ENCODE data around the gene CNPY3. TPM values are rescaled to one million over a fixed set of nuclear protein-coding genes. Genes with fewer than 3 reads are reported as not detected.

The CNPY3 gene
- total and polyA plus RNA-seq, 10 of the 15 experiments (the other 5 are each of a cell fraction or from before 2014, with no cell fraction given), result 7.2 to 102 (median 73.6) TPM

DNA sequence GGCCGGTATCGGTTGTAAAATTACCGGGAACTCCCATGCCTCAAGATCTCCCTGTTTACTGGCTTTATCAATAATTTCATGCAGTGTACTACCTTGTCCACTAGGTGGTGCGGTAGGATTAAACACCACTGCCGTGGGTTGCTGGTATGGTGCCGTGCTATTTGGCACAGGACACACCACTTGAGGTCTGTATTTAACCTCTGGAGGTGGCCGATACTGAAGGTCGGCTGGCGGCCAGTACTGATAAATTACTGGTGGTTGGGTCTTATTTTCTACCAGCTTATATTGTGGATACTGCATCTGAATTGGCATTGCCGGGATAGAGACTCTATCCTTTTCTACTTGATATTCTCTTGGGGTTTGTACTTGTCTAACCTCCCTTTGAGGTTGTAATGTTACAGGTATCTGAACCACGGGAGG, 27.7 kb upstream of the CNPY3 start:
- DNase-seq (ENCODE audit: low read depth, low spot score), result peak; percentile 54
- 5% methylated on average over 11 of the region's 11 CpGs for whole genome bisulfite sequencing (ENCODE audit: insufficient coverage, insufficient replicate concordance, low lambda C conversion rate, missing lambda C conversion rate)
- Histone ChIP-seq H3K4me1 (ENCODE audit: control insufficient read depth, insufficient read depth, low read length) (no peaks in the 10 kb centered on the region), H3K4me2 (ENCODE audit: control insufficient read depth, insufficient read depth) (peak overlapping the region; percentile 27; the same call in 1 of the 2 replicates), H3K27ac (ENCODE audit: control insufficient read depth, insufficient read depth) (no peak overlapping the region), H3K9ac (ENCODE audit: control insufficient read depth, insufficient read depth, low read length) (no peak overlapping the region), H3K9me3 (replicated peaks; ENCODE audit: control insufficient read depth, insufficient read depth, low read length) (no peaks in the 10 kb centered on the region), H4K20me1 (ENCODE audit: control insufficient read depth, insufficient read depth) (no peaks in the 10 kb centered on the region), H3K27me3 (replicated peaks in 1 of 2; ENCODE audit: control insufficient read depth in 2 of 2, insufficient read depth in 2 of 2, low read length in 1 of 2) (no peaks in the 10 kb centered on the region), H3K4me3 (no peak overlapping the region), H3K79me2 (ENCODE audit: control insufficient read depth, insufficient read depth, low read length) (no peaks in the 10 kb centered on the region), H2AFZ (ENCODE audit: control insufficient read depth, low read depth, low read length) (peak overlapping the region; percentile 69), H3K36me3 (ENCODE audit: control insufficient read depth in 2 of 2, insufficient read depth in 2 of 2, low read length in 1 of 2) (no peaks in the 10 kb centered on the region)
- peak; percentile 99 for ATAC-seq
- intact Hi-C loops (cut with micrococcal nuclease; ENCODE audit: unreplicated experiment) (loop anchor here (1.0 to 5.0 kb wide), 4 partner anchors 29 to 242 kb away; partner anchors contain the start of genes KLC4 and MRPL2), in situ Hi-C loops (cut with MboI) (no loop called here)
- ChIA-PET POLR2A (interaction anchor here (0.5 kb wide), 1 partner anchor 153 kb away, joined by 3 read pairs; no protein-coding TSS in a partner anchor), CTCF (interaction anchor here (0.6 to 3.3 kb wide), 26 partner anchors 9 to 666 kb away, joined by 3 to 28 read pairs (median 4); partner anchors contain the start of genes CNPY3, GNMT, KLHDC3 and MEA1), SMC1A (ENCODE audit: uncharacterized antibody, unreplicated experiment) (interaction anchor here (0.7 to 3.1 kb wide), 11 partner anchors 39 to 329 kb away, joined by 3 to 19 read pairs (median 3); partner anchors contain the start of genes KLC4, MRPL2 and RRP36), RAD21 (ENCODE audit: unreplicated experiment) (interaction anchor here (0.9 to 2.7 kb wide), 5 partner anchors 83 to 336 kb away, joined by 3 to 6 read pairs (median 3); partner anchors contain the start of gene PPP2R5D)
- BruUV-seq (replicated peaks), result no TSS peak
- FAIRE-seq, result peak; percentile 94
- TF ChIP-seq, protein P1, sequence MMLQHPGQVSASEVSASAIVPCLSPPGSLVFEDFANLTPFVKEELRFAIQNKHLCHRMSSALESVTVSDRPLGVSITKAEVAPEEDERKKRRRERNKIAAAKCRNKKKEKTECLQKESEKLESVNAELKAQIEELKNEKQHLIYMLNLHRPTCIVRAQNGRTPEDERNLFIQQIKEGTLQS (IDR thresholded peaks at IDR 0.05; ENCODE audit: borderline replicate concordance, extremely low read depth, low read depth, low read length), result no peak
- TF ChIP-seq, protein P2, sequence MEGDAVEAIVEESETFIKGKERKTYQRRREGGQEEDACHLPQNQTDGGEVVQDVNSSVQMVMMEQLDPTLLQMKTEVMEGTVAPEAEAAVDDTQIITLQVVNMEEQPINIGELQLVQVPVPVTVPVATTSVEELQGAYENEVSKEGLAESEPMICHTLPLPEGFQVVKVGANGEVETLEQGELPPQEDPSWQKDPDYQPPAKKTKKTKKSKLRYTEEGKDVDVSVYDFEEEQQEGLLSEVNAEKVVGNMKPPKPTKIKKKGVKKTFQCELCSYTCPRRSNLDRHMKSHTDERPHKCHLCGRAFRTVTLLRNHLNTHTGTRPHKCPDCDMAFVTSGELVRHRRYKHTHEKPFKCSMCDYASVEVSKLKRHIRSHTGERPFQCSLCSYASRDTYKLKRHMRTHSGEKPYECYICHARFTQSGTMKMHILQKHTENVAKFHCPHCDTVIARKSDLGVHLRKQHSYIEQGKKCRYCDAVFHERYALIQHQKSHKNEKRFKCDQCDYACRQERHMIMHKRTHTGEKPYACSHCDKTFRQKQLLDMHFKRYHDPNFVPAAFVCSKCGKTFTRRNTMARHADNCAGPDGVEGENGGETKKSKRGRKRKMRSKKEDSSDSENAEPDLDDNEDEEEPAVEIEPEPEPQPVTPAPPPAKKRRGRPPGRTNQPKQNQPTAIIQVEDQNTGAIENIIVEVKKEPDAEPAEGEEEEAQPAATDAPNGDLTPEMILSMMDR (IDR thresholded peaks at IDR 0.05 in 2 of 3, conservative IDR thresholded peaks at IDR 0.05 in 1 of 3; ENCODE audit: control insufficient read depth in 2 of 3, extremely low read depth in 1 of 3, insufficient read depth in 1 of 3, low read depth in 3 of 3, low read length in 3 of 3), result peak; percentile 68 to 89 (median 78); a peak in 5 of 6 replicates
- 0 out of 2 replicates have a peak, but pooled peaks have one; percentile 43 for TF ChIP-seq SIN3A (IDR thresholded peaks at IDR 0.05; ENCODE audit: low read depth, low read length)
- peak; percentile 60; the same call in 1 of the 2 replicates for TF ChIP-seq ZNF207 (IDR thresholded peaks at IDR 0.05; ENCODE audit: borderline replicate concordance)
- no peak for TF ChIP-seq TCF7 (IDR thresholded peaks at IDR 0.05; ENCODE audit: borderline replicate concordance)
- no peak for TF ChIP-seq SMAD1 (IDR thresholded peaks at IDR 0.05; ENCODE audit: low read depth, partially characterized antibody)
- peak; percentile 62; the same call in 1 of the 2 replicates for TF ChIP-seq MEF2A (IDR thresholded peaks at IDR 0.05; ENCODE audit: insufficient read depth, low read depth, low read length)
- peak; percentile 98 for TF ChIP-seq RAD21 (IDR thresholded peaks at IDR 0.05; ENCODE audit: insufficient read depth, low read depth, low read length)
- 0 out of 2 replicates have a peak, but pooled peaks have one; percentile 63 for TF ChIP-seq RB1 (IDR thresholded peaks at IDR 0.05; ENCODE audit: borderline replicate concordance)
- TF ChIP-seq, protein P3, sequence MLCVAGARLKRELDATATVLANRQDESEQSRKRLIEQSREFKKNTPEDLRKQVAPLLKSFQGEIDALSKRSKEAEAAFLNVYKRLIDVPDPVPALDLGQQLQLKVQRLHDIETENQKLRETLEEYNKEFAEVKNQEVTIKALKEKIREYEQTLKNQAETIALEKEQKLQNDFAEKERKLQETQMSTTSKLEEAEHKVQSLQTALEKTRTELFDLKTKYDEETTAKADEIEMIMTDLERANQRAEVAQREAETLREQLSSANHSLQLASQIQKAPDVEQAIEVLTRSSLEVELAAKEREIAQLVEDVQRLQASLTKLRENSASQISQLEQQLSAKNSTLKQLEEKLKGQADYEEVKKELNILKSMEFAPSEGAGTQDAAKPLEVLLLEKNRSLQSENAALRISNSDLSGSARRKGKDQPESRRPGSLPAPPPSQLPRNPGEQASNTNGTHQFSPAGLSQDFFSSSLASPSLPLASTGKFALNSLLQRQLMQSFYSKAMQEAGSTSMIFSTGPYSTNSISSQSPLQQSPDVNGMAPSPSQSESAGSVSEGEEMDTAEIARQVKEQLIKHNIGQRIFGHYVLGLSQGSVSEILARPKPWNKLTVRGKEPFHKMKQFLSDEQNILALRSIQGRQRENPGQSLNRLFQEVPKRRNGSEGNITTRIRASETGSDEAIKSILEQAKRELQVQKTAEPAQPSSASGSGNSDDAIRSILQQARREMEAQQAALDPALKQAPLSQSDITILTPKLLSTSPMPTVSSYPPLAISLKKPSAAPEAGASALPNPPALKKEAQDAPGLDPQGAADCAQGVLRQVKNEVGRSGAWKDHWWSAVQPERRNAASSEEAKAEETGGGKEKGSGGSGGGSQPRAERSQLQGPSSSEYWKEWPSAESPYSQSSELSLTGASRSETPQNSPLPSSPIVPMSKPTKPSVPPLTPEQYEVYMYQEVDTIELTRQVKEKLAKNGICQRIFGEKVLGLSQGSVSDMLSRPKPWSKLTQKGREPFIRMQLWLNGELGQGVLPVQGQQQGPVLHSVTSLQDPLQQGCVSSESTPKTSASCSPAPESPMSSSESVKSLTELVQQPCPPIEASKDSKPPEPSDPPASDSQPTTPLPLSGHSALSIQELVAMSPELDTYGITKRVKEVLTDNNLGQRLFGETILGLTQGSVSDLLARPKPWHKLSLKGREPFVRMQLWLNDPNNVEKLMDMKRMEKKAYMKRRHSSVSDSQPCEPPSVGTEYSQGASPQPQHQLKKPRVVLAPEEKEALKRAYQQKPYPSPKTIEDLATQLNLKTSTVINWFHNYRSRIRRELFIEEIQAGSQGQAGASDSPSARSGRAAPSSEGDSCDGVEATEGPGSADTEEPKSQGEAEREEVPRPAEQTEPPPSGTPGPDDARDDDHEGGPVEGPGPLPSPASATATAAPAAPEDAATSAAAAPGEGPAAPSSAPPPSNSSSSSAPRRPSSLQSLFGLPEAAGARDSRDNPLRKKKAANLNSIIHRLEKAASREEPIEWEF (IDR thresholded peaks at IDR 0.05; ENCODE audit: insufficient replicate concordance, low read depth, low read length), result peak; percentile 40
- TF ChIP-seq SMC3 (IDR thresholded peaks at IDR 0.05; ENCODE audit: borderline replicate concordance, low read length), result peak; percentile 87
- TF ChIP-seq PAX8 (IDR thresholded peaks at IDR 0.05), result no peak
- TF ChIP-seq MXI1 (IDR thresholded peaks at IDR 0.05; ENCODE audit: low read depth, low read length), result 0 out of 2 replicates have a peak, but pooled peaks have one; percentile 28
- peak; percentile 27 for TF ChIP-seq MEF2B (IDR thresholded peaks at IDR 0.05; ENCODE audit: partially characterized antibody, poor library complexity, severe bottlenecking)
- TF ChIP-seq STAT1 (conservative IDR thresholded peaks at IDR 0.05), result no peak
- TF ChIP-seq CREM (IDR thresholded peaks at IDR 0.05; ENCODE audit: low read depth), result no peak

All from GM12878 (cell line).